Thymus (tissue), 11 donors: ENCODE measurements around the gene HHAT. TPM values are rescaled to one million over a fixed set of nuclear protein-coding genes. Genes with fewer than 3 reads are reported as not detected.
A peak's percentile ranks its signal among the peaks of the same experiment; 100 is the strongest.

ENCODE experiments used
- DNase-seq, 9 donors: peaks; one replicate each; pipeline ENCODE4 v3.0.0-alpha.2; 2013; ENCODE audit warnings: low spot score in 9 of 9, low read depth in 6 of 9, missing footprints in 1 of 9
- H3K27ac ChIP-seq, 2 donors: one replicate each; pipeline ENCODE4 v1.5.1; 2013; ENCODE audit warnings: control low read depth in 1 of 2, low read depth in 1 of 2, low read length in 1 of 2, mild to moderate bottlenecking in 1 of 2, moderate library complexity in 1 of 2
- H3K27me3 ChIP-seq, 2 donors: one replicate each; pipeline ENCODE4 v1.5.1; 2013; ENCODE audit warnings: low read length in 1 of 2; ENCODE audit not compliant: control insufficient read depth in 2 of 2, insufficient read depth in 1 of 2
- H3K36me3 ChIP-seq, 2 donors: one replicate each; pipeline ENCODE4 v1.5.1; 2013; ENCODE audit warnings: low read length in 1 of 2, mild to moderate bottlenecking in 1 of 2, moderate library complexity in 1 of 2; ENCODE audit not compliant: control insufficient read depth in 2 of 2, insufficient read depth in 2 of 2
- H3K4me1 ChIP-seq, 2 donors: one replicate each; pipeline ENCODE4 v1.5.1; 2013; ENCODE audit warnings: low read length in 2 of 2; ENCODE audit not compliant: control insufficient read depth in 2 of 2, insufficient read depth in 2 of 2
- H3K4me3 ChIP-seq, 2 donors: one replicate each; pipeline ENCODE4 v1.5.1; 2013; ENCODE audit warnings: low read length in 2 of 2, control low read depth in 1 of 2, mild to moderate bottlenecking in 1 of 2
- H3K9me3 ChIP-seq, 2 donors: one replicate each; pipeline ENCODE4 v1.5.1; 2013; ENCODE audit warnings: low read length in 1 of 2, mild to moderate bottlenecking in 1 of 2; ENCODE audit not compliant: control insufficient read depth in 2 of 2, insufficient read depth in 1 of 2
- WGBS: extraction: QIAGEN DNeasy Blood & Tissue Kit; methylation state at CpG from one replicate; pipeline ENCODE4 v1.1.7; 2013; 5-methylcytosine and 5-hydroxymethylcytosine counted together
- polyA plus RNA-seq: library from polyadenylated mRNA; stranded (reverse); fragments of 200-250 nt; gene quantifications from one replicate; pipeline ENCODE4 v1.2.3, GENCODE V29; 2013
- total RNA-seq: library from RNA; stranded (reverse); fragments of 120-200 nt; gene quantifications from one replicate; pipeline ENCODE4 v1.2.4, GENCODE V29; 2013
- donor health status: healthy.

The HHAT gene
- total and polyA plus RNA-seq, 2 donors, result 3.7 to 5.7 TPM

DNA sequence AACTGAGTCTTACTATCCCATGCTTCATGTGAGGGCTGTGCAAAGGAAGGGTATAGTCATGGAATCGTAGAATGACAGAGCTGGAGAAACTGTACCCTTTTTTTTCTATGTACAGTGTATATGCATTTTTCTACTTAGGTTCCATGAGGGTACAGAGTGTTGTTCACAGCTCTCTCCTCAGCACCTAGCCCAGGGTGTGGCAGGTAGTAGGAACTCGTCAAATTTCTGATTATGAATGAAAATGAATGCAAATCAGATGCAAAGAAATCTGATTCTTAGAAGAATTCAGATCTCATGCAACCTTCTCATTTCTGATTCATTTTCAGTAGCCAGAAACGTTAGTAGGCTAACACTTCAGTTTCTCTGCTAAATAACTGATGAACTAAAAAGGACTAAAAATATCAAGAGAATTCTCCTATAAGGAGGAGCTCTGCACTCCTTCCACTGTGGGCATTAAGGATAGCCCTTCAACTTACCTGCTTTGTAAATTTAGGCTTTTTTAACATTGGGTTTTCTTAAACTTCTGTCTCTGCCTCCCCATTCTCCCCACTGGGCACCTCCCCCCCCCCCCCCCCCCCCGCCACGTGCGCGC, 18.0 kb upstream of the HHAT start:
- H3K36me3 ChIP-seq, result no peaks in the 10 kb centered on the region
- H3K9me3 ChIP-seq, result no peaks in the 10 kb centered on the region
- peak overlapping the region in 1 of 2 donors; percentile 42 for H3K4me3 ChIP-seq
- no peak overlapping the region for H3K27ac ChIP-seq
- no peak for DNase-seq
- peaks cover 0 to 17% of the 10 kb centered on the region in 2 donors for H3K27me3 ChIP-seq
- WGBS, result 31% methylated on average over 6 of the region's 7 CpGs
- peaks cover 0 to 7% of the 10 kb centered on the region in 2 donors for H3K4me1 ChIP-seq

GRCh38 chr1:210311726-210312493, 16.8 kb upstream of the HHAT start:
- H3K27me3 ChIP-seq, result peaks cover 0 to 17% of the 10 kb centered on the region in 2 donors
- DNase-seq, result no peak
- H3K4me1 ChIP-seq, result peaks cover 0 to 7% of the 10 kb centered on the region in 2 donors
- 78% methylated on average over 18 of the region's 18 CpGs for WGBS
- no peaks in the 10 kb centered on the region for H3K36me3 ChIP-seq
- H3K4me3 ChIP-seq, result peak overlapping the region in 1 of 2 donors; percentile 47
- H3K9me3 ChIP-seq, result no peaks in the 10 kb centered on the region
- no peak overlapping the region for H3K27ac ChIP-seq

DNA sequence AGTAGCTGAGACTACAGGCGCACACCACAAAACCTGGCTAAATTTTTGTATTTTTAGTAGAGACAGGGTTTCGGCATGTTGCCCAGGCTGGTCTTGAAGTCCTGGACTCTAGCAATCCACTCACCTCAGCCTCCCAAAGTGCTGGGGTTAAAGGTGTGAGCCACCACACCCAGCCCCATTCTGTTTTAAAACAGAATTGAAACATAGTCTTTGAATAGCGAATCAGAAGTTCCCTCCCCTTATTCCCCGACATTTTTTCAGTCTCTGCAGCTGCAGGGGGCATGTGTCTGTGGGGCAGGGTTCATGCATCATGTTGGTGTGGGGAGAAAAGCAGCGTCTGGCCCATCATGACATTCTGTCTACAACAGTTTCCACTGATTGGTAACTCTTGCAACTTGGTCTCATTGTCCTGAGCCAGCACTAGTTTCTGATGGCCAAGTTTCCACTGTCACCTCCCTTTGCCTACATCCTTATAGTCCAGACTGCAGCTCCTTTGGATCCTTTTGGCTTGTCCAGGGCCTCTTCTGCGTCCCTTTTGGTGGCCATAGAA, 15.6 kb upstream of the HHAT start:
- no peak for DNase-seq
- no peak overlapping the region for H3K4me3 ChIP-seq

DNA sequence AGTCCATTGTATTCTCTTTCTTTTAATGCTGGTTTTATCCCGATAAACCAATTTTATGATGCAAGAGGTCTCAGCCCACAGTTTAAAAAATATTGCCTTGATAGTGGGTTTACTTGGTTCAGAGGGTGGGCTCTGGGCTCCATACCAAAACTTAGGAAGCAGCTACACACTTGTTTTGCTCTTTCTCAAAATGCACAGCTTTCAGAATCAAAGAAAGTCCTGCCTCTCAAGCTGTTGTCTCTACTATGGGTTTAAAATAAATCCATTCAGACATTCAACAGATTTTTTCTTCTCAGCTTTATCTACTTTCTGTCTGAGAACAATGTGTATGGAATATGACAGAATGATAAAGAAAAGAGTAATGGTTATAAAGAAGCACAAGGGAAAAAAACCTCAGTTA, 14.8 kb upstream of the HHAT start:
- WGBS, result 100% methylated on average over 1 of the region's 1 CpG

More for the DNA sequence above, 15.6 kb upstream of the HHAT start:
- H3K9me3 ChIP-seq, result no peaks in the 10 kb centered on the region
- H3K4me1 ChIP-seq, result peaks cover 0 to 7% of the 10 kb centered on the region in 2 donors
- H3K27ac ChIP-seq, result no peak overlapping the region
- WGBS, result 87% methylated on average over 6 of the region's 6 CpGs
- H3K27me3 ChIP-seq, result peaks cover 0 to 17% of the 10 kb centered on the region in 2 donors
- H3K36me3 ChIP-seq, result no peaks in the 10 kb centered on the region

GRCh38 chr1:210315529-210315928, 13.2 kb upstream of the HHAT start:
- Histone ChIP-seq H3K4me3 (no peak overlapping the region), H3K9me3 (no peaks in the 10 kb centered on the region), H3K4me1 (peaks cover 0 to 7% of the 10 kb centered on the region in 2 donors), H3K27ac (no peak overlapping the region), H3K27me3 (peaks cover 0 to 13% of the 10 kb centered on the region in 2 donors), H3K36me3 (no peaks in the 10 kb centered on the region)
- 96% methylated on average over 6 of the region's 6 CpGs for WGBS
- DNase-seq, result no peak

More for the DNA sequence above, 14.8 kb upstream of the HHAT start:
- no peak for DNase-seq
- no peaks in the 10 kb centered on the region for H3K36me3 ChIP-seq
- H3K4me3 ChIP-seq, result no peak overlapping the region
- H3K9me3 ChIP-seq, result no peaks in the 10 kb centered on the region
- H3K27ac ChIP-seq, result no peak overlapping the region
- H3K27me3 ChIP-seq, result peaks cover 0 to 17% of the 10 kb centered on the region in 2 donors
- H3K4me1 ChIP-seq, result peaks cover 0 to 7% of the 10 kb centered on the region in 2 donors

- no peak overlapping the region for H3K4me3 ChIP-seq
- H3K9me3 ChIP-seq, result no peaks in the 10 kb centered on the region
- H3K4me1 ChIP-seq, result no peaks in the 10 kb centered on the region
- no peak overlapping the region for H3K27ac ChIP-seq
- no peak for DNase-seq
- H3K36me3 ChIP-seq, result no peaks in the 10 kb centered on the region
- WGBS, result 97% methylated on average over 3 of the region's 3 CpGs
- peaks cover 0 to 2% of the 10 kb centered on the region in 2 donors for H3K27me3 ChIP-seq
These were observed 7.6 kb upstream of the HHAT start for GRCh38 chr1:210321131-210321530.

DNA sequence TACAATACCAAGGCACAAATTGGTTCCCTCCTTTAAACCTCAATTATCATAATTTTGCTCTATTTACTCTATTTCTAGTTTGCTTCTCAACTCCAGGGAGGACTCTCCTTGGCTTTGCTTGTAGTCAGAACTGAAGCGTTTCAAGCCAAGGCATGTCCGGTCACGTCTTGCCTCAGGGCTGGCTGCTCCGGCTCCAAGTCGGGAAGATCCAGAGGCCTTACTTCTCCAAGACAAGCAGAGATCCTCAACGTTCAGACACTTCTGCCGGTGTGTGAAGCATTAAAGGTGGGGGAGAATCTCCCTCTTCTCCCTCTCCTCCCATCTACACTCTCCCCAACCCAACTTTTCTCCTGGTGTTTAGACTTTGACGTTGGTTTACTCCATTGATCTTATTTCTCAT, 7.2 kb upstream of the HHAT start:
- WGBS, result 94% methylated on average over 8 of the region's 8 CpGs
- H3K27ac ChIP-seq, result peak overlapping the region in 1 of 2 donors; percentile 26
- DNase-seq, result no peak

GRCh38 chr1:210323957-210324356, 4.7 kb upstream of the HHAT start:
- Histone ChIP-seq H3K4me1 (peaks cover 6 to 7% of the 10 kb centered on the region in 2 donors), H3K27ac (no peak overlapping the region), H3K9me3 (no peaks in the 10 kb centered on the region), H3K27me3 (peaks cover 0 to 2% of the 10 kb centered on the region in 2 donors), H3K36me3 (no peaks in the 10 kb centered on the region), H3K4me3 (no peak overlapping the region)
- 89% methylated on average over 1 of the region's 1 CpG for WGBS
- no peak for DNase-seq

More for the DNA sequence above, 7.2 kb upstream of the HHAT start:
- H3K36me3 ChIP-seq, result no peaks in the 10 kb centered on the region
- peaks cover 0 to 2% of the 10 kb centered on the region in 2 donors for H3K27me3 ChIP-seq
- H3K9me3 ChIP-seq, result no peaks in the 10 kb centered on the region
- H3K4me3 ChIP-seq, result no peak overlapping the region
- H3K4me1 ChIP-seq, result no peaks in the 10 kb centered on the region

- Histone ChIP-seq H3K4me1 (peaks cover 6 to 16% of the 10 kb centered on the region in 2 donors), H3K36me3 (no peaks in the 10 kb centered on the region), H3K4me3 (no peak overlapping the region), H3K9me3 (no peaks in the 10 kb centered on the region), H3K27ac (no peak overlapping the region), H3K27me3 (peaks cover 0 to 2% of the 10 kb centered on the region in 2 donors)
- no peak for DNase-seq
- 98% methylated on average over 1 of the region's 1 CpG for WGBS
These were observed 3.6 kb upstream of the HHAT start for GRCh38 chr1:210325026-210325670.
